NB4 (cell line): Measurements from ENCODE around the gene C7orf57.
"Not testable (repeated sequence)": the region's sequence is repeated elsewhere in the genome, so short reads cannot be mapped to it uniquely, and the experiment has no call there.

ENCODE experiments used
- DNase-seq: peaks from one replicate; pipeline ENCODE4 v3.0.0; 2010; ENCODE audit warnings: low read depth
- H3K4me3 ChIP-seq: one replicate; pipeline ENCODE4 v1.5.1; 2011; ENCODE audit warnings: mild to moderate bottlenecking, low read depth, low read length, moderate library complexity
- CTCF ChIP-seq: IDR thresholded peaks from one replicate; pipeline ENCODE4 v1.5.1; 2012; ENCODE audit warnings: low read depth, low read length
- MAX ChIP-seq: IDR thresholded peaks from 2 replicates; pipeline ENCODE4 v1.6.1; 2011; ENCODE audit warnings: low read depth, low read length
- MYC ChIP-seq: IDR thresholded peaks from 2 replicates; pipeline ENCODE4 v1.6.1; 2011; ENCODE audit warnings: low read depth, low read length
- POLR2A ChIP-seq: IDR thresholded peaks from 2 replicates; pipeline ENCODE4 v1.6.1; 2011; ENCODE audit warnings: mild to moderate bottlenecking; ENCODE audit not compliant: insufficient read length; ENCODE audit errors: extremely low read depth

Gene C7orf57

GRCh38 chr7:48035301-48035966 is at the start of gene C7orf57:
C7orf57 (plus strand) TSS chr7:48035543; CDS start chr7:48036309, 766 bp downstream.
- no peak for TF ChIP-seq MYC
- no peak for TF ChIP-seq POLR2A
- H3K4me3 ChIP-seq = no peak within 1 kb of the TSS
- DNase-seq = no peak

DNA sequence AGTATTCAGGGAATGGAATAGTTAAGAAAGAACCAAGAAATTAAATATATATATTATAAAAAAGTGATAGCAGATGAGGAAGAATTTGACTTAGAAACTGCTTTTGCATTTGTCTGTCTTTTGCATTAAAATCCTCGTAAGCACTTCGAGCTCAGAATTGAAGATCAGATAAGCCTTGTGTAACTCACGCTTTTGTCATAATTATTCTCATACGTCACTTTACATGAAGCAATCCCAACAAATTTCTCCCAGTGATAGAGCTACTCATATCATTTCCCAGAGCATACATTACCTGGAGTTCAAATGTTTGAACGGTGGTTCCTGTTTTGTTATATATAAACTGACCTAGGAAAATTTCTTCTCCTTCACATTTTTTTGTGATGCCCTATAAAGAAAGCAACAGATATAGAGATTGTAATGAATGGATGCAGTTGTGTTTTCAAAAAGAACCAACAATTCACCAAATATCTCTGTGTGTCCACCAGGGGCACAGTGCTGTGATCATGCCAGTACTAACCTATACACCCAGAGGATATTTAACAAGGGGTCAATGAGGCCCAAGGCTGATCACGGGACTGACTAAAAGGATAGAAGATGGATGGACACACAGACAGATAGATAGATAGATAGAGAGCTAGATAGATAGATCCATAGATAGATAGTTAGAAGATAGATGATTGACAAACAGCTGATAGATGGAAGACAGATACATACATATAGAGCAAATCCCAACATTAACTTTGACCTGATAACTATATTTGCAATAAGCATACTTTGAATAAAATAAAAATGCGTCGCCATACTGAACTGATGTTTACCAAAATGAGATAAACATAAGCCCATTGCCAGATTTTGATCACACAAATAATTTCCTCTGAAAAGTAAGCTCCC is 46.6 kb upstream of the C7orf57 start:
- DNase-seq = peak; percentile 37
- TF ChIP-seq CTCF (peak; percentile 47), MYC (no peak)
- H3K4me3 ChIP-seq = no peak overlapping the region

- not testable (repeated sequence) for H3K4me3 ChIP-seq, DNase-seq
These were observed 45.5 kb upstream of the C7orf57 start for GRCh38 chr7:47989607-47990400.

DNA sequence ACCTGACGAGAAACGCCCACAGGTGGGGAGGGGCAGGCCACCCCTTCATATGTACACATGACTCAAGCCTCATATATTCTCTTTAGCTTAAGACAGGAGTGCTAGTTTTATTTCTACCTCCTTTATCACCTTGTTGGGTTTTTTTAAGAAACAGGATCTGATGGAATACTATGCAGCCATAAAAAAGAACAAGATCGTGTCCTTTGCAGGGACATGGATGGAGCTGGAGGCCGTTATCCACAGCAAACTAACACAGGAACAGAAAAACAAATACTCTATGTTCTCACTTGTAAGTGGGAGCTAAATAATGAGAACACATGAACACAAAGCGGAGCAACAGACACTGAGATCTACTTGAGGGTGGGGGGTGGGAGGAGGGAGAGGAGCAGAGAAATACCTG is 44.8 kb upstream of the C7orf57 start:
- TF ChIP-seq MAX (no peak), CTCF (no peak)

GRCh38 chr7:47991270-47991669 is 44.1 kb upstream of the C7orf57 start:
- peak overlapping the region; percentile 12 for H3K4me3 ChIP-seq
- no peak for DNase-seq
- TF ChIP-seq MYC = no peak
- TF ChIP-seq MAX = no peak
- no peak for TF ChIP-seq CTCF
- no peak for TF ChIP-seq POLR2A

More for the DNA sequence above, 44.8 kb upstream of the C7orf57 start:
- no peak for DNase-seq
- H3K4me3 ChIP-seq = no peak overlapping the region

GRCh38 chr7:47991741-47992311 is 43.5 kb upstream of the C7orf57 start:
- peak; percentile 98 for DNase-seq
- TF ChIP-seq MYC (peak; percentile 94), MAX (peak; percentile 82), POLR2A (peak; percentile 69), CTCF (peak; percentile 82)
- H3K4me3 ChIP-seq = peak overlapping the region; percentile 60
